Stimulated activated CD4-positive, alpha-beta T cell treated with anti-CD3 and anti-CD28 coated beads, Interleukin-15, amount 100 ng/mL, for 1 hour (primary cell): ENCODE results near the gene PRSS16.

Source experiments
- DNase-seq, 2 donors: peaks; one replicate each; pipeline ENCODE4 v3.0.0-alpha.2; 2020; ENCODE audit warnings: low read depth in 1 of 2, low spot score in 1 of 2

Gene PRSS16

GRCh38 chr6:27281569-27281968 lies 34.1 kb downstream of the PRSS16 start:
- no peak for DNase-seq

DNA sequence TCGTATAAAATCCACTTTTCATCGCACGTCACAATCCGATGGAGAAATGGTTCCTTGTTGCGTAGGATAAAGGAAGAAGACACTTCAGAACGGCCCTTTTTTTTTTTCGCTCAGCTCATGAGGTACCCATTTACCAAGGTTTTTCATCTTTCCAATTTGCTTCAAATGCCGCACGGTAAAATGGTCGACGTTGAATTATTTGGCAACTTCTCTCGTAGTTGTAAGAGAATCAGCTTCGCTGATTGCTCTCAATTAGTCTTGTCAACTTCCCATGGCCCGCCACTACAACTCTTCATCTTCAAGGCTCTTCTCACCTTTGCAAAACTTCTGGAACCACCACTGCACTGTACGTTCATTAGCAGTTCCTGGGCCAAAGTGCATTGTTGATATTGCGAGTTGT lies 35.8 kb downstream of the PRSS16 start:
- no peak for DNase-seq

DNA sequence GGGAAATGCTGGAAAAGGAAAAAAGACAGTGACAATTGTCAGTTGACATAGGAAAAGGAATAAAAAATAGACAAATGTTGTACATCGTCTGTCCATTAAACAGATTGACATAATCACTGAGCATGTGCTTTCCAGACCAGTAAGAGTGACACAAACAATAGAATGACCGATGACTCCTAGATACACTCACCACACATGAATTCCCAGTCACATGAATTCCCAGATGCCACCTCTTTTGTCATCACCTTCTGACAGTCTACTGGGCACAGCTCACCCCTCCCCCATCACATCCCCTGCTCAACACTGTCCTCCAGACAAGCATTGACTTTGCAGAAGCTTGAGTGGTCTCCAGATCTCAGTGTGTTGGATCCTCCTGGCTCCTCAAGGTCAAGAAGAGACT lies 38.6 kb downstream of the PRSS16 start:
- no peak for DNase-seq

DNA sequence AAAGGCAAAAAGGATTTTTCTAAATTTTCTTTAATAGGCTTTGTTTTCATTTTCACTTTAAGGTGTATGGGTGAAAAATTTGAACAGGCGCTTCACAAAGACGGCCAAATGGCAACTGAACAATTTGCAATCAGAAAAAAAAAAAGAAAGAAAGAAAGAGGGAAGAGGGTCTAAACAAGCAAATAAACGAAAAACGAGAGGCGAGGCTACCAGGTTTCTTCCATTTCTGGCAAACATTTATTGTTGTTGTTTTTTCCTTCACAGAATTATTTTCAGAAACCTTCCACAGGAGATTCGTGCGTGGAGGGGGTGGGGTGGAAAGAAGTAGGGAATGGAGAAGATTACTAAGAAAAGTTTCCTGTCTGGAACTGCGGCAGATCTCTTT lies 40.2 kb downstream of the PRSS16 start:
- no peak for DNase-seq

- DNase-seq, result no peak
Measured at GRCh38 chr6:27288136-27289044, 40.9 kb downstream of the PRSS16 start.

GRCh38 chr6:27290065-27290849 lies 42.8 kb downstream of the PRSS16 start:
- no peak for DNase-seq

DNA sequence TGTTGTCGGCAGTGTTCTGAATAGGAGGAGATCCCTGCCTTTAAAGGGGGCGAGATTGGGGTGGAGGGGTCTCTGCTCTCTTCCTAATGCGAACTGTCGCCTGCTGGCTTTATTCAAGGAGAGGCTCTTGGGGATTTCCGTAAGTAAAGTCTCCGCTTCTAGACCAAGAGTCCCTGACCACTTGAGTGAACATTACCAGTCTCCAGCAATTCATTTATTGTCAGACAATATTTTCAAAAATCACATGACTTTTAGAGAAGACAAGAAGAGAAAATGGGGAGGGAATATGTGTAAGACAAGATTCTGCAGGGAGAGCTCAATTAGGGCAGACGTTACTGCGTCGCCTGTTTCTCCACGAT lies 43.3 kb downstream of the PRSS16 start:
- DNase-seq, result no peak

- DNase-seq, result no peak
Measured at GRCh38 chr6:27293436-27294098, 46.1 kb downstream of the PRSS16 start.

DNA sequence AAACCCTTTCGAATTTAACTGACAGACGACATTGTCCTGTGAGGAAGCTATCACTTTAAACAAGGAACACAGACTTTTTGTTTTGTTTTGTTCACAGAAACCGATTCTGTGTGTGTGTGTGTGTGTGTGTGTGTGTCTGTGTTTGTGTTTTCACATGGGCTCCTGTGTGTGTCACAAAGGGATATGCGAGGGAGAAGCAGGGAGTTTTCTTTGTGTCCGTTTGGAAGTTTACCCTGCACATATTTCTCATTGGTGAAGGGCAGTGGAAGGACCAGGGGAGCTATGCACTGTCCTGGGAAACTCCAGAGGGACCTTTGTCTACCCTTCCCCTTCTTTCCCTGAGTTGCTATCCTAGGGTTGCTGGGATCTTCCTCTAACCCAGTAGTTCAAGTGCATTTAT lies 46.9 kb downstream of the PRSS16 start:
- DNase-seq, result no peak

DNA sequence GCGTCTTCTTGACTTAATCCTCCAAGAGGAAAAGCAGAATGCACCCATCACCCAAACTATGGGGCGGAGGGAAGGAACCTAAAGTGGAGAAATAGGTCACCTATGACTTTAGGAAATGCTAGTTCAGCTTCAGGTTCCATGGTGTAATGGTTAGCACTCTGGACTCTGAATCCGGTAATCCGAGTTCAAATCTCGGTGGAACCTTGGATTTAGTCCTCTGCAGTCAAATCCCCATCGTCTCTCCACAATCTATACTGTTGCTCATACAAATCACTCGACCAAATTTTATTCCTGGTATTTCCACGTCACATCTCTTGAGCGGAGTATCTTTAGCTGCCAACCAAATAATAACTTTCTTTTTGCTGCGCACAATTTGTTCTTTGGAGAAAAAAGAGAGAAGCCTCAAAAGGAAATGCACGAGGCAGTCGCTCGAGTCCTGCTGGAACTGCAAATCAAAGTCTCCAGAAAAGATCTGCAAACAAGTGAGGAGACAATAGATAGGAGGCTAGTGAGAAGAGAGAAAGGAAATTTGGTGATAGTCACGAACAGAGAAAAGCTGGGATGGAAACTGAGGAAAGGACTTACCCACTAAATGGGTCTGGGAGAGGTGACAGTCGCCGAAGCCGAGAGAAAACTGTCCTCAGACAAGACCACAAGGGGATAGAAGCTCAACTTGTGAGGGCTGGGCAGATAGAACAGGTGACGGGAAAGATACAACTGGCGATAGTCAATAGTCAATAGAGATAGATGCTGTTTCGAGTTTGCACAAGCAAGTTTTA lies 48.0 kb downstream of the PRSS16 start:
- no peak for DNase-seq

DNA sequence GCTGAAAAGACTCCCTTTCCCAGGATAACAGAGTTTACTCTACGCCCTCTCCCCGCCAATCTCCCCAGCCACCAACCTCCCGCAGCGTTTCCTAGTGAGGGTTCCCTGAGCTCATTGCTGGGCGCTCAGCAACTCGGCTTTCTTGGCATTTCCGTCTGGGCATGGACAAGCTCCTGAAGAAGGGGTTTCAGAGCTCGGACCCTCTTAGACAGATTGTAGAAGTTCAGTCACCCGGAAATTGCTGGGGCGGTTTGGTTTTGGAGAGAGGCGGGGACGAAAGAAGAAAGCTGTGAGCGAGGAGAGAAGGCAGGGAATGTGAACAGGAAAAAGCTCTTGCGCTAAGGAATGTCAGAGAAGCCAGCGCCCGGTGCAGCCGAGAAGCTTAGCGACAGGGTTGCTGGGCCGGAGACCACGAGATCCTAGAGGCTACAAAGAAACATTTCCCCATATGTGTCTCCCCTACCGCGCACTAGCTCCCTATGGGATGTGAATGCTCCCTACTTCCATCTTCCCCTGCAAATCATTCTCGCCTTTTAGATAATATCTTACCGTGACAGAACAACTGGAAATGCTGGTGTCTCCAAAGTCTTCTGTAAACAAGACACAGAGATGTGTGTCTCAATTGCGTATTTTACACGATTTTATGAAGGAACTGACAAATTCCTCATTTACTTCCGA lies 48.7 kb downstream of the PRSS16 start:
- no peak for DNase-seq

GRCh38 chr6:27297484-27297856 lies 50.0 kb downstream of the PRSS16 start:
- DNase-seq, result no peak

DNA sequence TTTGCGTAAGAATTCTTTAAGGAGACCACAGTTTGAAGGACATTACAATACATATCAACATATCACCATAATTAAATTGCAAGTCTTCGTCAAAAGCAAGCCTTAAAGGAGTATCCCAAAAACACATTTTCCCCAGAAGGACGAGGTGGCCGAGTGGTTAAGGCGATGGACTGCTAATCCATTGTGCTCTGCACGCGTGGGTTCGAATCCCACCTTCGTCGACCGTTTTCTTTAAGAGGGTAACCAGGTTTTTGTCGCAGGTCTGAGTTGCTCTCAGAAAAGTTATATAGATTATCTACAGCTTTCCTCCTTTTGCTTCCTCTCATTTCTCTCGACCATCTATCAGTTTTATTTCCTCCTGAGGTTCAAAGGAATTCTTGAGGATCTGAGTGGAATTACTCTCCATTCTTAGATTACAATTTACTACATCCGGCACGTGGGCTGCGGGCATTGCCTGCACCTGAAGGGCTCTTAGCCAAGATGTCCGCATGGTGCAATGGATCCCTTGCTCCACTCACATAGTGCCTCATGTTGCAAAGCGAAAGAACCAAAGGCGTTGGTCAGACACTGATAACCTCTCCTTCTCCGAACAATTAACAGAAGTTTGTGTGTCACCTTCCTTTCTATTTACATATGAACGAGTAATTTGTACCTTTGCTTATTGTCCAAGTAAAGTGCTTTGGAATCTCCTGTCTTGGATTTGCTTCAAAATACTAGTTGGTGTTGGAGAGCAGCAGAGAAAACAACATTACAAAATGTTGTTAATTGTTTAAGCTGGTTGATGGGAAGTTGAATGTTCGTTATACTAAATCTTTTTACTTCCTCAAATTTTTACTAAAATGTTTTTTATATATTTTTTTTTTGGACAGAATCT lies 50.6 kb downstream of the PRSS16 start:
- DNase-seq, result no peak

DNA sequence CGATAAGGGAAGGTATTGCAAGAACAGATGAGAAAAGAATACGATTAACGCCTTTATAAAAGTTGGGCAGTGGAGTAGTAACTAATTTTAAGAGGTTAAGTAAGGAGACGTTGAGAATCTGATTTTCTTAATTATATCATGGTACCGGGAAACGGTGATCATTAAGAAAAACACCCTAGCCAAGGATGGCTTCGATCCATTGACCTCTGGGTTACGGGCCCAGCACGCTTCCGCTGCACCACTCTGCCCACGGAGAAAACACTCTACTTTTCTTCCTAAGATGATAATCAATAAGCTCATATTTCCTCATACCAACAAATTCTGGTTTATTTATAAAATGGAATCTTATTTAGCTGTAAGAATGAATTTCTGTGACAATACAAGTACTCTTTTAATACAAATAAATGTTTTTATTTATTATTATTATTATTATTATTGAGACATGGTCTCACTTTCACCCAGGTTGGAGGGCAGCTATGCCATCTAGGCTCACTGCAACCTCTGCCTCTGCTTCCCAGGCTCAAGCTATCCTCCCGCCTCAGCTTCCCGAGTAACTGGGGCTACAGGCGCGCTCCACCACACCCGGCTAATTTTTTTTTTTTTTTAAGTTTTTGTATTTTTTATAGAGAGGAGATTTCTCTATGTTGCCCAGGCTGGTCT lies 56.2 kb downstream of the PRSS16 start:
- DNase-seq, result no peak
